ENCODE results near the gene TGFB2. TPM values are rescaled to one million over a fixed set of nuclear protein-coding genes. Genes with fewer than 3 reads are reported as not detected.

Gene TGFB2
- 2.3 and 18.6 TPM in 2 replicates for total RNA-seq

DNA sequence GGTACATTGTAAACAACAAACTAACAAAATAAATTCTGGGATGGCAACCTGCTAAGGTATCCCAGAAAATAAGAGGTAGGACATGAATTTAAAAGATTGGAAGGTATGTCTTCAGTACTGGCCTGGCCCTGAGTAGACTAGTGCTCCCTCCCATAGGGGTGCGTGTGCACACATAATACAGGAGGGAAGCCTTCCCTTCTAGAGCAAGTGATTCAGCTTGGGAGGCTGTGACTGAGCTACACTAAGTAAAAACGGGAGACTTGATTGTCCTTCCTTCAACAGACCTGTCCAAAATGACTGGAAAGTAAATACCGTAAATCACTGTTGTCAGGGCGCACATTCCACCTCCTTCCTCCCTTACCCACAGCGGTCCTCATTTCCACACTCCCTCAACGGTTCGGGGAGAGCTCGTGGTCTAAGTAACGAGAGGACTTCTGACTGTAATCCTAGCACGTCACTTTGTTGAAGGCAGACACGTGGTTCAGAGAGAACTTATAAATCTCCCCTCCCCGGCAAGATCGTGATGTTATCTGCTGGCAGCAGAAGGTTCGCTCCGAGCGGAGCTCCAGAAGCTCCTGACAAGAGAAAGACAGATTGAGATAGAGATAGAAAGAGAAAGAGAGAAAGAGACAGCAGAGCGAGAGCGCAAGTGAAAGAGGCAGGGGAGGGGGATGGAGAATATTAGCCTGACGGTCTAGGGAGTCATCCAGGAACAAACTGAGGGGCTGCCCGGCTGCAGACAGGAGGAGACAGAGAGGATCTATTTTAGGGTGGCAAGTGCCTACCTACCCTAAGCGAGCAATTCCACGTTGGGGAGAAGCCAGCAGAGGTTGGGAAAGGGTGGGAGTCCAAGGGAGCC, at the start of gene TGFB2:
Gene TGFB2 (plus strand): TSS at position 523 of the 859 bp plus-strand sequence. CDS start 1,366 bp downstream, outside the sequence.

Small RNA genes within 50 kb of the gene (small RNA-seq; reads per million reads assigned to genes)
- gene AC096638.1, result not detected

Other genes starting within 250 kb of the TGFB2 start
- 4.9 and 8.5 TPM in 2 replicates for gene RRP15, start 60.0 kb upstream of the TGFB2 start, total RNA-seq

Data from vein endothelial cell (primary cell).